K562 (cell line): Measurements from ENCODE around the gene ZNHIT1.

Experiments used
- DNMT1 ChIP-seq: fragments of 450-650 bp; IDR thresholded peaks from 2 replicates; pipeline ENCODE4 v1.6.1; 2016; ENCODE audit warnings: antibody characterized with exemption, mild to moderate bottlenecking
- NFE2 ChIP-seq: IDR thresholded peaks from 2 replicates; pipeline ENCODE4 v1.6.1; 2014; ENCODE audit warnings: antibody characterized with exemption, low read depth
- POLR2AphosphoS5 ChIP-seq: IDR thresholded peaks from 2 replicates; pipeline ENCODE4 v1.6.1; 2011; ENCODE audit warnings: mild to moderate bottlenecking, low read depth, low read length, moderate library complexity; ENCODE audit not compliant: control insufficient read depth, insufficient read depth
- RBM34 ChIP-seq: fragments of 200-400 bp; formaldehyde crosslinking; IDR thresholded peaks from 2 replicates; pipeline ENCODE4 v1.6.1; 2018; ENCODE audit warnings: low read length, borderline replicate concordance; ENCODE audit not compliant: insufficient read depth
- RCOR1 ChIP-seq, 2 experiments: IDR thresholded peaks; 2 replicates each; pipeline ENCODE4 v1.6.1; 2012; ENCODE audit warnings: low read depth in 2 of 2, low read length in 2 of 2, borderline replicate concordance in 1 of 2, improper control_type of control experiment in 1 of 2
- TF ChIP-seq, protein P1 (sequence below), 3 experiments: IDR thresholded peaks in 2 of 3; conservative IDR thresholded peaks in 1 of 3; 2 replicates each; pipeline ENCODE4 v1.5.1; 2011 to 2012; ENCODE audit warnings: low read length in 3 of 3, mild to moderate bottlenecking in 3 of 3, control low read depth in 2 of 3, improper control_type of control experiment in 1 of 3, inconsistent platforms in 1 of 3, low read depth in 1 of 3, mixed read lengths in 1 of 3, moderate library complexity in 1 of 3; ENCODE audit not compliant: insufficient read depth in 2 of 3
- TF ChIP-seq, protein P2 (sequence below): sonication (generic); formaldehyde crosslinking; IDR thresholded peaks from 2 replicates; pipeline ENCODE4 v1.8.1; 2023; ENCODE audit warnings: mild to moderate bottlenecking, missing genetic modification reagents
- TF ChIP-seq, protein P3 (sequence below), 2 experiments: fragments of 450-650 bp; IDR thresholded peaks; 2 replicates each; pipeline ENCODE4 v1.6.1; 2016; ENCODE audit warnings: mild to moderate bottlenecking in 2 of 2, borderline replicate concordance in 1 of 2, low read depth in 1 of 2, moderate library complexity in 1 of 2

DNA sequence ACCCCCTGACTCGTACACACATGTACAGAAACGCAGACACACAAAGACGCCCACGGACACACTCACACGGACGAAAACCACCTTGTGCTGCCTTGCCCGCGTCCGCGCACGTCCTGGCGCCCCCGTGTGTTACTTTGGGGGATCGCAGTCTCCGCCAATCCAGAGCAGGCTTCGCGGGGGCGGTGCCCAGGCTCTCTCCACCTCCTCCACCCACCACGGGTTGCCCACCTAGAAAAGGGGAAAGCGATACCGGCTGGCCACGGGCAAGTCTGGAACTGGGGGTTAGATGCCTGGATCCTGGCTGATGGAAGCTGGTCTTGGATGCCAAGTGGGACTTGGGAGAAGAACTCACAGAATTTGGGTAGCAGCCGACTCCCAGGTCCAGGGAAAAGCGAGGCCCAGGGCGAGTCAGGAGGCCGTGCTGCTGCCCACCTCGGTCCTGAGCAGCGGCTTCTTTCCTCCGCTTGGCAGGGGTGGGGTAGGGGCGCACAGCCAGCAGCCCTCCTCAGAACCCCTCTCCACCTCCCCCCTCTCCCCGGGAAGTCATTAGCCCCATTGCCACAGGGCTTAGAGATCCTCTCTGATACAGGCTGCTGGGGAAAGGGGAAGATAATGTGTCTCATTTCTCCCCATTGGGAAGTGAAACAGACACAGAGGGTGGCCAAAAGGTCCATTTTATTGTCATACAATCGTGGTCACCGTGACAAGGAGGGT is 48.0 kb upstream of the ZNHIT1 start:
- TF ChIP-seq RBM34 (no peak), NFE2 (no peak), POLR2AphosphoS5 (no peak), DNMT1 (no peak), RCOR1 (IDR thresholded peaks at IDR 0.05; ENCODE audit: borderline replicate concordance in 1 of 2, low read depth in 2 of 2, low read length in 2 of 2) (0 out of 4 replicates have a peak, but pooled peaks of 1 of the 2 experiments have one; percentile 14)
- TF ChIP-seq, protein P1, sequence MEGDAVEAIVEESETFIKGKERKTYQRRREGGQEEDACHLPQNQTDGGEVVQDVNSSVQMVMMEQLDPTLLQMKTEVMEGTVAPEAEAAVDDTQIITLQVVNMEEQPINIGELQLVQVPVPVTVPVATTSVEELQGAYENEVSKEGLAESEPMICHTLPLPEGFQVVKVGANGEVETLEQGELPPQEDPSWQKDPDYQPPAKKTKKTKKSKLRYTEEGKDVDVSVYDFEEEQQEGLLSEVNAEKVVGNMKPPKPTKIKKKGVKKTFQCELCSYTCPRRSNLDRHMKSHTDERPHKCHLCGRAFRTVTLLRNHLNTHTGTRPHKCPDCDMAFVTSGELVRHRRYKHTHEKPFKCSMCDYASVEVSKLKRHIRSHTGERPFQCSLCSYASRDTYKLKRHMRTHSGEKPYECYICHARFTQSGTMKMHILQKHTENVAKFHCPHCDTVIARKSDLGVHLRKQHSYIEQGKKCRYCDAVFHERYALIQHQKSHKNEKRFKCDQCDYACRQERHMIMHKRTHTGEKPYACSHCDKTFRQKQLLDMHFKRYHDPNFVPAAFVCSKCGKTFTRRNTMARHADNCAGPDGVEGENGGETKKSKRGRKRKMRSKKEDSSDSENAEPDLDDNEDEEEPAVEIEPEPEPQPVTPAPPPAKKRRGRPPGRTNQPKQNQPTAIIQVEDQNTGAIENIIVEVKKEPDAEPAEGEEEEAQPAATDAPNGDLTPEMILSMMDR (IDR thresholded peaks at IDR 0.05 in 2 of 3, conservative IDR thresholded peaks at IDR 0.05 in 1 of 3; ENCODE audit: insufficient read depth in 2 of 3, low read depth in 1 of 3, low read length in 3 of 3), result peak; percentile 89 to 98 (median 94)
- TF ChIP-seq, protein P2, sequence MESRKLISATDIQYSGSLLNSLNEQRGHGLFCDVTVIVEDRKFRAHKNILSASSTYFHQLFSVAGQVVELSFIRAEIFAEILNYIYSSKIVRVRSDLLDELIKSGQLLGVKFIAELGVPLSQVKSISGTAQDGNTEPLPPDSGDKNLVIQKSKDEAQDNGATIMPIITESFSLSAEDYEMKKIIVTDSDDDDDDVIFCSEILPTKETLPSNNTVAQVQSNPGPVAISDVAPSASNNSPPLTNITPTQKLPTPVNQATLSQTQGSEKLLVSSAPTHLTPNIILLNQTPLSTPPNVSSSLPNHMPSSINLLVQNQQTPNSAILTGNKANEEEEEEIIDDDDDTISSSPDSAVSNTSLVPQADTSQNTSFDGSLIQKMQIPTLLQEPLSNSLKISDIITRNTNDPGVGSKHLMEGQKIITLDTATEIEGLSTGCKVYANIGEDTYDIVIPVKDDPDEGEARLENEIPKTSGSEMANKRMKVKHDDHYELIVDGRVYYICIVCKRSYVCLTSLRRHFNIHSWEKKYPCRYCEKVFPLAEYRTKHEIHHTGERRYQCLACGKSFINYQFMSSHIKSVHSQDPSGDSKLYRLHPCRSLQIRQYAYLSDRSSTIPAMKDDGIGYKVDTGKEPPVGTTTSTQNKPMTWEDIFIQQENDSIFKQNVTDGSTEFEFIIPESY (CRISPR knock-in tag), result no peak
- TF ChIP-seq, protein P3, sequence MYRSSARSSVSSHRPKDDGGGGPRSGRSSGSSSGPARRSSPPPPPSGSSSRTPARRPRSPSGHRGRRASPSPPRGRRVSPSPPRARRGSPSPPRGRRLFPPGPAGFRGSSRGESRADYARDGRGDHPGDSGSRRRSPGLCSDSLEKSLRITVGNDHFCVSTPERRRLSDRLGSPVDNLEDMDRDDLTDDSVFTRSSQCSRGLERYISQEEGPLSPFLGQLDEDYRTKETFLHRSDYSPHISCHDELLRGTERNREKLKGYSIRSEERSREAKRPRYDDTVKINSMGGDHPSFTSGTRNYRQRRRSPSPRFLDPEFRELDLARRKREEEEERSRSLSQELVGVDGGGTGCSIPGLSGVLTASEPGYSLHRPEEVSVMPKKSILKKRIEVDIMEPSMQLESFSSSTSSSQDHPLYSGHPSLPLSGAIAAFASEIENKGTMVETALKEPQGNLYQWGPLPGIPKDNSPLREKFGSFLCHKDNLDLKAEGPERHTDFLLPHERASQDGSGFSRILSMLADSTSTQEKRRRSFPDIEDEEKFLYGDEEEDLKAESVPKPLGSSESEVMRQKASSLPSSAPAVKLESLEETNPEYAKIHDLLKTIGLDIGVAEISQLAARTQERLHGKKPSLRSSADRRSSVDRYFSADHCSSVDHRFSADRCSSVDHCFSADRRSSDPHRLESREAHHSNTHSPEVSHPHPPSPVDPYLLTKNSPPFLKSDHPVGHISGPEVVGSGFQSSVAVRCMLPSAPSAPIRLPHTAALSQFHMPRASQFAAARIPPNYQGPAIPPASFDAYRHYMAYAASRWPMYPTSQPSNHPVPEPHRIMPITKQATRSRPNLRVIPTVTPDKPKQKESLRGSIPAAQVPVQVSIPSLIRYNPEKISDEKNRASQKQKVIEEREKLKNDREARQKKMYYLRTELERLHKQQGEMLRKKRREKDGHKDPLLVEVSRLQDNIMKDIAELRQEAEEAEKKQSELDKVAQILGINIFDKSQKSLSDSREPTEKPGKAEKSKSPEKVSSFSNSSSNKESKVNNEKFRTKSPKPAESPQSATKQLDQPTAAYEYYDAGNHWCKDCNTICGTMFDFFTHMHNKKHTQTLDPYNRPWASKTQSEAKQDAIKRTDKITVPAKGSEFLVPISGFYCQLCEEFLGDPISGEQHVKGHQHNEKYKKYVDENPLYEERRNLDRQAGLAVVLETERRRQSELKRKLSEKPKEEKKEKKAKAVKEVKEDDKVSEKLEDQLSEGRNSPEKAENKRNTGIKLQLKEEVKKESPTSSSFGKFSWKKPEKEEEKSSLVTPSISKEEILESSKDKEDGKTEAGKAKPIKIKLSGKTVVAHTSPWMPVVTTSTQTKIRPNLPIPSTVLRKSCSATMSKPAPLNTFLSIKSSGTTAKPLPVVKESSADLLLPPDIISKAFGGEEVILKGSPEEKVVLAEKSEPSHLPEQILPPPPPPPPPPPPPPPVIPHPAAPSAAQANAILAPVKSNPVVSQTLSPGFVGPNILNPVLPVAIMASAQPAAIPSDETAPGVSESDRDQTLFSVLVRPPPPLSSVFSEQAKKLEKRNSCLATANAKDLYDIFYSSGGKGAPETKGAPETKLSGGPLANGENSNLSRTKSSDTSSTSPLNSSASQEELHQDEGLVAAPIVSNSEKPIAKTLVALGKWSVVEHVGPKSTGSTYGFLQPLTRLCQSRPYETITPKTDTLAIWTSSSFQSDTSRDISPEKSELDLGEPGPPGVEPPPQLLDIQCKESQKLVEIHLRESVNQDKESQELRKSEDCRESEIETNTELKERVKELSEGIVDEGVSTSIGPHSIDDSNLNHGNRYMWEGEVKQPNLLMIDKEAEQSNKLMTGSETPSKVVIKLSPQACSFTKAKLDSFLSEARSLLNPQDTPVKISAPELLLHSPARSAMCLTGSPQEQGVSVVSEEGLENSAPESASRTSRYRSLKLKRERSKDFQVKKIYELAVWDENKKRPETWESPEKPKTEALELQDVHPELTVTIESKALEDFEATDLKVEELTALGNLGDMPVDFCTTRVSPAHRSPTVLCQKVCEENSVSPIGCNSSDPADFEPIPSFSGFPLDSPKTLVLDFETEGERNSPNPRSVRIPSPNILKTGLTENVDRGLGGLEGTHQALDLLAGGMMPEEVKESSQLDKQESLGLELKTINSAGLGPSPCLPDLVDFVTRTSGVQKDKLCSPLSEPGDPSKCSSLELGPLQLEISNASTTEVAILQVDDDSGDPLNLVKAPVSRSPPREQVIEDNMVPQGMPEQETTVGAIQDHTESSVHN (IDR thresholded peaks at IDR 0.05; ENCODE audit: borderline replicate concordance in 1 of 2, low read depth in 1 of 2), result no peak
